Cerebellar nuclear complex (tissue), 1 donor: Measurements from ENCODE around the gene LEMD2.

Experiments
- DNase-seq, 2 experiments: peaks; one replicate each; lab custom pipeline; 2025; lab: John Stamatoyannopoulos, UW

The LEMD2 gene

GRCh38 chr6:33774774-33775173, 14.2 kb downstream of the LEMD2 start:
- no peak for DNase-seq

GRCh38 chr6:33772902-33773472, 15.9 kb downstream of the LEMD2 start:
- DNase-seq = no peak

DNA sequence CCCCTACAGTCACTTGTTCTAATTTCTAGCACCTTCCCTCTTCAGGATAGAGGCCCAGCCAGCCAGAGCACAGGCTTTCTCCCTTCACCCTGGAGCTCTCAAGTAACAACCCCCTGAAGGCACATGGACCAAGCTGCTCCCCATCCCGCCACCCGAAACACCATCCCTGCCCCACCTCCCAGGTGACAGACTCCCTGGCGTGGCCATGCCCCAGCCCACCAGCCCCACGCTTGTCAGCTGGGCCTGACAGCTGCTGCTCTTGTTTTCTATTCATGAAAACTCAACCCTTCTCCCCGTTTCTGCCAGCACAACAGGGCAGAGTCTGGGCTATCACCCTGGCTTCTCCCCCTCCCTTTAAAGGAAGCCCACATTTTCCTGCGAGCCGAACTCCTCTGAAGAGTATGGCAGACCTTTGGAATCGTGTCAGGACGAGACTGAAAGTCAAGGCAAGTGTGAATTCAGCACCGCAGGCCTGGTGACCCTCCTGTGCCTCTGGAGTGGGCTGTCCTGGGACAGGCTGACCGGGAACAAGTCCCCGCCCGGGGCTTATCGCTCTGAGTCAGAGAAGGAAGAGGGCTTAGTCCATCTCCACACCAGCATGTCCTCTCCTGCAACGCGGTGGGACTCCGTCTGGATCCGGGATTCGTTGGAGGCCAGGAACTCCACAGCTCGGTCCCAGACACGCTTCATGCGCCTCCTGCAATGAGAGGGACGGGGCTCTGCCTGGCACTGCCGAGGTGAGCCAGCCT, 16.7 kb downstream of the LEMD2 start:
- no peak for DNase-seq

DNA sequence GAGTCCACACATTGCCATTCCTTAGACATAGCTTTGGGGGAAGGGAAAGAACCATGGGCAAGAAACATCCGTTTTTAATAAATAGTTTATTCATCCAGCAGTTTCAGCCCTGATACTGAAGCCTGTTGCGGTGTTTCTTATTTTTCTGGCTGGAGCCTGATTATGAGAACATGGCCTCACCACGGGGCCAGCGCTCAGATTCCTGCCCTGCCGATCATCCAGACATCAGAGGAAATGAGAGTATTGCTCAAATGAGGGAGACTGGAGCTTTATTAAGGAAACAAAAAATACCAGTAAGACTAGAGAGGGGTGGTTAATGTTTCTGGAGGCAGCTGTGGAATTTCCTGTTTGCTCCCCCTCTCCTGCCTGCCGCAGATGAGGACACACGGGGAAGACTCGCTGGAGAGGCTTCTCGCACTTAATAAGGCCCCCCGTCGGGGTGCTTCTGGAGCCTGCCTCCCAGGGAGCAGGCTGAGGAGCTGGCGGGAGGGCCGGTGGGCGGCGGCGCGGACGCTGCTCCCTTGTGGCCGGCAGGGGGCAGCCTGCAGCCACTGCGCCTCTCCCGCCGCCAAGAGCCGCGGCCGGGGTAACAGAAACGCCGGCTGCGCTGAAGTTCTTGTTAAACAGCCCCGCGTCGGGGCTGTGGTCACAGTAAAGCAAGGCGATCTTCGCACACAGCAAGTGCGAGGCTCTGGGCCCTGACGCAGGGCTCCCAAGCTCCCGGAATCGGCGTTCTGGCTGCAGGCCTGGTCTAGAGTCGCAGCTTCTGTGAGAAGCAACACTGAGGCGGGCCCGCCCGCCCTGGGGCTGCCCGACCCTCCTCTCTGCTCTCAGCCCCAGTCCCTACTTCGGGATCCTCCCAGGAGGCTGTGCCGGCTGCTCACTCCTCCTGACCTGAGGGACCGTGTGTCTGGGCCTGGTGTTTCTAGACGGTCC, 17.5 kb downstream of the LEMD2 start:
- DNase-seq = no peak

GRCh38 chr6:33770833-33771145, 18.1 kb downstream of the LEMD2 start:
- no peak for DNase-seq

GRCh38 chr6:33770124-33770832, 18.7 kb downstream of the LEMD2 start:
- DNase-seq = no peak

DNA sequence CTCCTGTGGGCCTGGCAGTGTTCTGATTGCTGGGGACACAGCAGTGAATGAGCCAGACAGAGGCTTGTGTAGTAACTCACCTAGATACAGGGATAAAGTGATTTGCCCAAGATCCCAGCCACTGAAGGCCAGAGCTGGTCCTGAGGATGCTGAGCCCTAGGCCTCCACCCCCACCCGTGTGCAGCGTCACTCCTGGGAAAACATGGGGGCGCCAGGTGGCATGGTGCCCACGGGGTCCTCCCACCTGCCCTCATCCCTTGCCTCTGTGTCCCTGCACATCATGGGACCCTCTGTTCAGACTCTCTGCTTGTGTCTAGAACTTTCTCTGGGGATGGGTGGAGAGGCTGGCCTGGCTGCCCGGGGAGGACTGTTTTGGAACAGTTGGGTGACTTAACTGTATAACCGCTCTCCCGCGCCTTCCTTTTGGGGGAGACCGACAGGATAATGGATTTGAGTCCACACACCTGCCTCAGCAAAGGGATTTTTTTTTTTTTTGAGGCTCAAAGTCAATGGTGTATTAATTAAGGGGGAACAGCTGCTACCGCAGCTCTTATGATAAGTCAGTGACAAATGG, 19.6 kb downstream of the LEMD2 start:
- no peak for DNase-seq

DNA sequence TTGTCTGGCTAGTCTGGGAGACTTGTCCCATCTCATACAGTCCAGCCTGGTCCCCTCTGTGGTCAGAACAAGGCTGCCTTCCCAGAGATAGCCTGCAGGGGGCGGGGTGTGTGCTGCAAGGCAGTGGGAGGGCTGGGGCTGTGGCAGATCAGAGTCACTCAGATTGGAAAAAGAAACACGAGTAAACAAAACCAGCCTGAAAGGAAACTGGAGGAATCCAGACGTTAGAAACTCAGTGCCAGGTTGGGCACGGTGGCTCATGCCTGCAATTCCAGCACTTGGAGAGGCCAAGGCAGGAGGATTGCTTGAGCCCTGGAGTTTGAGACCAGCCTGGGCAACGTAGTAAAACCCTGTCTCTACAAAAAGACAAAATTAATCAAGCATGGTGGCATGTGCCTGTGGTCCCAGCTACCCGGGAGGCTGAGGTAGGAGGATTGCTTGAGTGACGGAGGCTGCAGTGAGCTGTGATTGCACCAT, 20.2 kb downstream of the LEMD2 start:
- DNase-seq = no peak

DNA sequence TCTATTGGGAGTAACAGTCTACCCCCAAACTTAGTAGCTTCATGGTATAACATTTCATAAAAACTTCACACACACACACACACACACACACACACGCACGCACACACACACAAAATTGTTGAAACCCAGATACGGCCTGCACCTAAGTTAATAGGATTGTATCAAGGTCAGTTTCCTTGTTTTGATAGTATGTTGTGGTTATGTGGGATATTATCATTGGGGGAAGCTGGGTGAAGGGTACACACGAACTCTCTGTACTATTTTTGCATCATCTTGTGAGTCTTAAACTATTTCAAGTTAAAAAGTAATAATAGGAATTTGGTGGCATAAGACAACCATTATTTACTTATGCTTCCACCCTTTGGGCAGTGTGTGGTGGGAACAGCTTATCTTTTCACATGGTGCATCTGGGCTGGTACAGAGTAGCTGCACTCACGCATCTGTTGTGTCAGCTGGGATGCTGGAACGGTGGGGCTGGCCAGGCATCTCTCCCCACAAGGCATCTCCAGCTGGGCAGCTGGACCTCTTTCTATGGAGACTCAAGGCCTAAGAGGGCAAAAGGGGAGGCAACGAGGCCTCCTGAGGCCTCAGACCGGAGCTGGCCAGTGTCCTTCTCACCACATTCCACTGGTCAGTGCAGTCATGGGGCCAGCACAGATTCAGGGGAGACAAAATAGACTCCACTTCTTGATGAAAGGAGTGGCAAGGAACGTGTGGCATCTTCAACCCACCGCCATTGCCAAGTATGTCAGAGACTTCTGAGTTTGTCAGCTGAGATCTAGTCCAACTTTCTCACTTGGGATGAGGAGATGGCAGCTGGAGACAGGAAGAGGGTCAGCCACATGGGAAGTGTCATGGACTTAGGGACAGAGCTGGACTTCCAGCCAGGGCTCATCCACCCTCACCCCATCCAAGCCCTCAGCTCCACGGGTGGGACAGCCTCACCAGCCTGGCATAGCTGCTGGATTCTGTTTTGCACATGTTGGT, 21.7 kb downstream of the LEMD2 start:
- no peak for DNase-seq

DNA sequence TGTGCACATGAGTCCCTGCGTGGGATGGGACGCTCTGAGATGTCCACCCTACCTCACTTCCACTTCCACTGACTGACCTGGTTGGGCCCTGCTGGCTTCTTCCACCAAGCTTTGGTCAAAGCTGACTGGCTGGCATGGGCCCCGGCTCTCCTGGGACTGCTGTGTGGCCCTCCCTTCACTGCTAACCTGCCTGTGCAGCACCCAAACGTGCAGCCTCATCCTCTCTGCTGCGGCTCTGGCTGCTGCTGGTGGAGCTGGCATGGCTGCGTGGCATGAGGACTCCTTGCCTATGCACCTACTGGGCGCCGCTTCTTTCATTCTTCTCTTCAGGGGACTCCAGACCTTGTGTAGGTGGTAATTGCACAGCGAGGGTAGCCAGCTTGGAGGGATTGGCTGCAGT, 23.6 kb downstream of the LEMD2 start:
- no peak for DNase-seq

GRCh38 chr6:33764036-33764435, 24.9 kb downstream of the LEMD2 start:
- DNase-seq = no peak

DNA sequence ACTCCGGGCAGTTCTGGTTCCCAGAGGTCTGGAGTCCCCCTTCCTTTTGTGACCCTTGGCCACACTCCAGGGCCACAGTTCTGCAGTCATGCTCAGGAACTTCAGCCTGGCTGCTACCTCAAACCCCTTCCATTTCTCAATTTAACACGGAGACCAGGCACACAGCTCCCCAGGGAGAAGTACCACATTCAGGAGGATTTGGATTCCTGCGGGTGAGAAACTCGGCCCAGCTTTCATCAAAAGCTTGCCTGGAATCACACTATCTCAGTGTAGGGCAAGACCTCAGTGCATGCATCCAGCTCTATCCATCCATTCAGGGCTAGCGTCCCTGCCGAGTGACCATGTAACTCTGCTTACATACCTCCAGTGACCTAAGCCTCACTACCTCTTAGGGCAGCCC, 25.4 kb downstream of the LEMD2 start:
- DNase-seq = no peak

DNA sequence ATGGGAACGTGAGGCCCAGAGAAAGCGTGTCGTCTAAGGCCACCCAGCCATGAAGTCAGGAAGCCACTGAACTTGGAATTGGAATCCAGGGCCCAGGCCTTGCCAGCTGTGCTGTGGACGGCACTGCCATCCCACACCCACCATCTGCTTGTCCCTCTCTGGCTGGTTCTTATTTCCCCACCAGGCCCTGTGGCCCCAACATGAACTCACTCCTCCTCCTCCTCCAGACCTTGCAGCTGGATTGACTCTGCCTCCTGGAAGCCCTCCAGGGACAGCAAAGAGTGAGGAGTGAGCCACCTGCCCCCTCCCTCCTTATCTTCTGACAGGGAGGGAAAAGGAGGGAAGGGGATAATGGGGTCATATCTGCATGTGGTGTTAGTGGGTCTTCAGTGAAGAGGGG, 26.2 kb downstream of the LEMD2 start:
- DNase-seq = no peak

GRCh38 chr6:33761922-33762629, 26.9 kb downstream of the LEMD2 start:
- DNase-seq = no peak

GRCh38 chr6:33761581-33761921, 27.4 kb downstream of the LEMD2 start:
- no peak for DNase-seq

DNA sequence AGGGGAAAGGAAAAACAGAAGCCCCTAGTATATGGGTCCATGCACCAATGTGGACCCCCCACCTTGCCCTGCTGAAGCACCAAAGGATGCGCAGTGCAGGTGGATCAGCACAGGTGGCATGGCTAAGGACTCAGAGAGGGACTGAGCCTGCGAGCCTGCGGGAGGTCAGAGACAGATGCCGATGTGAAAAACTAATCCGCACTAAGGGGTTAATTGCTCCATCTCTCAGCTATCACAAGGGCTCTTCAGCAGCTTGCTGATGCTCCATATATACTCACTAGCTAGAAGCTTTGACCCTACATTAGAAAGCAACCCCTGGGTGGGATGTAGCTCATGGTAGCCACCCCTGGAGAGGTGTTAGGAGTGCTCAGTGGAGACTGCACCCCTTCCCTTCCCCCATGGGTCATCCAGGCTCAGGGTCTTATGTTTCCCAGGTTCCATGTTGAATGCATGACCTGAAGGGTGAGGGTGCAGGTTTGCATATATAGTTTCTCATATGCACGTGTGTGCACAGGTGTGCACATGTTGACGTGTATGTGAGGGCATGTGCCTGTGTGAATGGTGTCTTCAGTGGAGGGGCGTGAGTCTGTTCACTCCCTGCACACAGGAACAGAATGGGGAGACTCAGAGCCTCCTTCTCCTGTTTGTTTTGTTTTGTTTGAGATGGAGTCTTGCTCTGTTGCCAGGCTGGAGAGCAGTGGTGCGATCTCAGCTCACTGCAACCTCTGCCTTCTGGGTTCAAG, 28.9 kb downstream of the LEMD2 start:
- DNase-seq = no peak

- DNase-seq = no peak
These were observed 30.1 kb downstream of the LEMD2 start for GRCh38 chr6:33758815-33759216.

GRCh38 chr6:33757906-33758305, 31.0 kb downstream of the LEMD2 start:
- DNase-seq = no peak

DNA sequence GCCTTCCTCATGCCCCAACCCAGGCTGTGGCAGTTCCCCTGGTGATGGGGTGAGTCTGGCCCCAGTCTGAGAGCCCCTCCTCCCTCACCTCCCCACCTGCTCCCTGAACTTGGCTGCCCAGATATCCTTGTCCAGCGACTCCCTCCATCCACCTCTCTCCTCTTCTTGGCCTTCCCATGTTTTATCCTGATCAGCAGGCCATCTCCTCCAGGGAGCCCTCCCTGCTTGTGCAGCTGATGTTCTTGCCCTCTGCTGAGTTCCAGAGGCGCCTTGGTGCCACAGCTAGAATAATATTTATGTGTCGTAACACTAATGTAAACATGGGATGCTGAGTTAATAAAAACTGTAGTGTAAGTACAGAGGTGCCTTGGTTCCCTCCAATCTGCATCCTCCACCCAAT, 31.8 kb downstream of the LEMD2 start:
- DNase-seq = no peak
